Measurements from ENCODE around the gene TCTN2.

DNA sequence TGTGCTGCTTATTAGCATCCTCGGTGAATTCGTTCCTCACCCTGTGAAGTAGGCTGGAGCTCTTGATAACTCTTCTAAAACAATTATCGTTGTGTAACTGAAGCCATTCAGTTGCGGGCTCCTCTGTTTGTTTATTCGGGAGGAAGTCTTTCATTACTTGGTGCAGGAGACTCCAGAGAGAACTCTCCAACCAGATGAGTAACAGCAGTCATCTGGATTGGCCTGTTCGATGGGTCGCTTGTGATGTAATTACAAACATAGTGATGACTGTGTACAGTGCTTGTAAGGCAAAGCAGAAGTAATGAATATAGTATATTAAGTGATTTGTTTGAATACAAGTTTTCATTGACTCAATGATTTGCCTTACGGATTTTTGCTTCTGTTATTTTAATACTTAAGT, 52.1 kb downstream of the TCTN2 start:
- no peak for TF ChIP-seq POLR2A (IDR thresholded peaks at IDR 0.05)
- TF ChIP-seq, protein P1, sequence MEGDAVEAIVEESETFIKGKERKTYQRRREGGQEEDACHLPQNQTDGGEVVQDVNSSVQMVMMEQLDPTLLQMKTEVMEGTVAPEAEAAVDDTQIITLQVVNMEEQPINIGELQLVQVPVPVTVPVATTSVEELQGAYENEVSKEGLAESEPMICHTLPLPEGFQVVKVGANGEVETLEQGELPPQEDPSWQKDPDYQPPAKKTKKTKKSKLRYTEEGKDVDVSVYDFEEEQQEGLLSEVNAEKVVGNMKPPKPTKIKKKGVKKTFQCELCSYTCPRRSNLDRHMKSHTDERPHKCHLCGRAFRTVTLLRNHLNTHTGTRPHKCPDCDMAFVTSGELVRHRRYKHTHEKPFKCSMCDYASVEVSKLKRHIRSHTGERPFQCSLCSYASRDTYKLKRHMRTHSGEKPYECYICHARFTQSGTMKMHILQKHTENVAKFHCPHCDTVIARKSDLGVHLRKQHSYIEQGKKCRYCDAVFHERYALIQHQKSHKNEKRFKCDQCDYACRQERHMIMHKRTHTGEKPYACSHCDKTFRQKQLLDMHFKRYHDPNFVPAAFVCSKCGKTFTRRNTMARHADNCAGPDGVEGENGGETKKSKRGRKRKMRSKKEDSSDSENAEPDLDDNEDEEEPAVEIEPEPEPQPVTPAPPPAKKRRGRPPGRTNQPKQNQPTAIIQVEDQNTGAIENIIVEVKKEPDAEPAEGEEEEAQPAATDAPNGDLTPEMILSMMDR (IDR thresholded peaks at IDR 0.05) = no peak

Data from Peyer's patch (tissue), 4 donors.